Placental epithelial cell (primary cell): ENCODE data around the gene KCNA5. TPM values are rescaled to one million over a fixed set of nuclear protein-coding genes. Genes with fewer than 3 reads are reported as not detected.

Experiments
- total RNA-seq: library from RNA; depleted of rRNA; stranded (reverse); fragments of >200 nt; gene quantifications from 2 replicates; pipeline ENCODE4 v1.2.3, GENCODE V29; 2012

Gene KCNA5
- total RNA-seq, result not detected in 2 replicates

DNA sequence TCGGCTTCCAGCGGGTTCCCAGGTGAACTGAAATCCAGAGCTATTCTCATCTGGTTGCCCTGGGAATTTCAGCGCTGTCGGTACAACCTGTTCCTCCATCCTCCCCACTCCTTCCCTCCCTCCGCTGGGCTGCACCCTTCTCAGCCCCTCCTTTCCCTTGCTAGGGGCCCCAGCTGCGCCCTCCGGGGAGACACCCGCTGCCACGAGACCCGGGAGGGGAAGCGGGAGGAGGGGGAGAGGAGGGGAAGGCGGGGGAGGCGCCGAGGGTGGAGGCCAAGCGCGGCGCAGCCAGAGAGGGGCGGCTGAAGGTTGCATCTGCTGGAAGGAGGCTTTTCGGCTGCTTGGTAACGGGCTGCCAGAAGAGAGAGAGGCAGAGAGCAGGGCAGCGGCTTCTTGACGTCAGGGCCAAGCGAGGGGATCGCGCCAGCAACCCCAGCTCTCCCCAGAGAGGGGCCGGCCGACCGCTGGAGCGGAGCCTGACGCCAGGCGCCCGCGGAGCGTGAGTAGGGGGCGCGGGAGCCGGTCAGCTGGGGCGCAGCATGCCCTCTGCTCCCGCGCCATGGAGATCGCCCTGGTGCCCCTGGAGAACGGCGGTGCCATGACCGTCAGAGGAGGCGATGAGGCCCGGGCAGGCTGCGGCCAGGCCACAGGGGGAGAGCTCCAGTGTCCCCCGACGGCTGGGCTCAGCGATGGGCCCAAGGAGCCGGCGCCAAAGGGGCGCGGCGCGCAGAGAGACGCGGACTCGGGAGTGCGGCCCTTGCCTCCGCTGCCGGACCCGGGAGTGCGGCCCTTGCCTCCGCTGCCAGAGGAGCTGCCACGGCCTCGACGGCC, at the start of gene KCNA5:
KCNA5 (plus strand) TSS at position 291 of the 831 bp plus-strand sequence; CDS start at position 560, 269 bp downstream.

Other genes starting within 250 kb of the KCNA5 start
- gene KCNA1, start 134.0 kb upstream of the KCNA5 start, total RNA-seq, result not detected in 2 replicates